GM23248 (cell line): ENCODE results near the gene NPIPB2. TPM values are rescaled to one million over a fixed set of nuclear protein-coding genes. Genes with fewer than 3 reads are reported as not detected.
A peak's percentile ranks its signal among the peaks of the same experiment; 100 is the strongest.
"Not testable (repeated sequence)": the region's sequence is repeated elsewhere in the genome, so short reads cannot be mapped to it uniquely, and the experiment has no call there.

Experiments used
- DNase-seq: peaks from one replicate; pipeline ENCODE4 v3.0.0-alpha.2; 2015
- H2AFZ ChIP-seq: fragments of 200-600 bp; sonication (generic); 2 replicates; pipeline ENCODE4 v1.6.1; 2016; ENCODE audit warnings: antibody characterized with exemption
- H3F3A ChIP-seq: fragments of 200-600 bp; sonication (generic); 2 replicates; pipeline ENCODE4 v1.6.1; 2016; ENCODE audit warnings: mild to moderate bottlenecking, antibody characterized with exemption, mixed run types; ENCODE audit not compliant: insufficient read depth
- H3K27ac ChIP-seq: fragments of 200-600 bp; sonication (generic); 2 replicates; pipeline ENCODE4 v1.5.1; 2016; ENCODE audit warnings: mild to moderate bottlenecking
- H3K27me3 ChIP-seq: fragments of 200-600 bp; sonication (generic); replicated peaks from 2 replicates; pipeline ENCODE4 v1.6.1; 2016; ENCODE audit warnings: mild to moderate bottlenecking; ENCODE audit not compliant: insufficient read depth
- H3K36me3 ChIP-seq: fragments of 200-600 bp; sonication (generic); 2 replicates; pipeline ENCODE4 v1.6.1; 2016; ENCODE audit warnings: low read depth, mild to moderate bottlenecking
- H3K4me1 ChIP-seq: fragments of 200-600 bp; sonication (generic); 2 replicates; pipeline ENCODE4 v1.6.1; 2016; ENCODE audit warnings: mild to moderate bottlenecking; ENCODE audit not compliant: insufficient read depth
- H3K4me2 ChIP-seq: fragments of 200-600 bp; sonication (generic); one replicate; pipeline ENCODE4 v1.6.1; 2016; ENCODE audit warnings: mild to moderate bottlenecking; ENCODE audit not compliant: unreplicated experiment
- H3K4me3 ChIP-seq: fragments of 200-600 bp; sonication (generic); 2 replicates; pipeline ENCODE4 v1.5.1; 2016; ENCODE audit warnings: mild to moderate bottlenecking
- H3K79me2 ChIP-seq: fragments of 200-600 bp; sonication (generic); 2 replicates; pipeline ENCODE4 v1.6.1; 2016; ENCODE audit warnings: mild to moderate bottlenecking; ENCODE audit not compliant: insufficient read depth
- H3K9ac ChIP-seq: fragments of 200-600 bp; sonication (generic); 2 replicates; pipeline ENCODE4 v1.6.1; 2016; ENCODE audit warnings: mild to moderate bottlenecking
- H3K9me2 ChIP-seq: fragments of 200-600 bp; sonication (generic); 2 replicates; pipeline ENCODE4 v1.6.1; 2016; ENCODE audit warnings: mixed run types, mild to moderate bottlenecking, moderate library complexity; ENCODE audit not compliant: insufficient read depth
- H3K9me3 ChIP-seq: fragments of 200-600 bp; sonication (generic); one replicate; pipeline ENCODE4 v1.6.1; 2017; ENCODE audit warnings: low read depth
- H4K20me1 ChIP-seq: fragments of 200-600 bp; sonication (generic); 2 replicates; pipeline ENCODE4 v1.6.0; 2016; ENCODE audit not compliant: insufficient read depth
- EZH2 ChIP-seq: fragments of 200-600 bp; sonication (generic); IDR thresholded peaks from 2 replicates; pipeline ENCODE4 v1.6.1; 2018; ENCODE audit warnings: antibody characterized with exemption, mild to moderate bottlenecking; ENCODE audit not compliant: insufficient read depth, poor library complexity, severe bottlenecking
- EZH2phosphoT487 ChIP-seq: fragments of 200-600 bp; sonication (generic); IDR thresholded peaks from 2 replicates; pipeline ENCODE4 v1.6.1; 2018; ENCODE audit warnings: antibody characterized with exemption, moderate library complexity, mild to moderate bottlenecking, low read depth; ENCODE audit not compliant: insufficient read depth
- whole genome bisulfite sequencing, 2 experiments: methylation state at CpG; one replicate each; pipeline ENCODE4 v1.1.6; 2015 to 2017; ENCODE audit warnings: low lambda C conversion rate in 2 of 2, low coverage in 1 of 2; ENCODE audit errors: missing lambda C conversion rate in 2 of 2; 5-methylcytosine and 5-hydroxymethylcytosine counted together
- in situ Hi-C: fragments of 300-500 bp; cut with MboI; formaldehyde crosslinking; loops from 2 replicates; pipeline ENCODE4 v1.15.0; 2020
- polyA plus RNA-seq: library from polyadenylated mRNA; unstranded; fragments of >200 nt; fragmentation: Nextera tagmentation; extraction: Ambion mirVana; gene quantifications from 2 replicates; pipeline ENCODE4 v1.2.1, GENCODE V29; 2016
- total RNA-seq: library from RNA; depleted of rRNA; stranded (reverse); fragments of >200 nt; shearing (Covaris generic); gene quantifications from 2 replicates; pipeline ENCODE4 v1.2.3, GENCODE V29; 2014

NPIPB2 gene
- total and polyA plus RNA-seq, 2 experiments from 2014 or later: 0.65 to 2.0 TPM

DNA sequence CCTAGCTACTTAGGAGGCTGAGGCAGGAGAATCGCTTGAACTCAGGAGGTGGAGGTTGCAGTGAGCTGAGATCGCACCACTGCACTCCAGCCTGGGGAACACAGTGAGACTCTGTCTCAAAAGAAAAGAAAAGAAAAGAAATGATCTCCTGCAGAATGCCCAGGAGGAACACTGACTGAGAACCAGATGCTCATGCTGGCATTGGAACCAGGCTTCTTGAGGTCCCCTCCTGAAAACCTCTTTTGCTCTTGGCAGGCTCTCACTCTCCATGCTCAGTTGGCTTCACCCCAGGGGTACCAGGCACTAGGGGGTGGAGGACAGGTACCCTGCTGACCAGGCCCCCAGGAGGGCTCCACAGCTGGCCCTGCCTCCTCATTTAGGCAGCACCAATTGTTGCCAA lies 14.7 kb upstream of the NPIPB2 start:
- H3K9me3 ChIP-seq: no peaks in the 10 kb centered on the region
- DNase-seq: peak; percentile 21
- 100% methylated on average over 2 of the region's 2 CpGs for WGBS, 2 experiments
- no peaks in the 10 kb centered on the region for H4K20me1 ChIP-seq
- no peaks in the 10 kb centered on the region for H3K9me2 ChIP-seq
- TF ChIP-seq EZH2: no peak
- no peak for TF ChIP-seq EZH2phosphoT487
- no peak overlapping the region for H3K9ac ChIP-seq
- H3K36me3 ChIP-seq: no peaks in the 10 kb centered on the region
- peak overlapping the region; percentile 88 for H3K27ac ChIP-seq
- no peaks in the 10 kb centered on the region for H3K79me2 ChIP-seq
- H3K4me1 ChIP-seq: peaks cover 25% of the 10 kb centered on the region
- no peak overlapping the region for H2AFZ ChIP-seq
- no peaks in the 10 kb centered on the region for H3K27me3 ChIP-seq
- H3K4me2 ChIP-seq: no peak overlapping the region
- in situ Hi-C loops: loop anchor here (10.0 kb wide), 1 partner anchor 108 kb away; no protein-coding TSS in a partner anchor
- peaks cover 24% of the 10 kb centered on the region; the same call in 1 of the 2 replicates for H3F3A ChIP-seq
- H3K4me3 ChIP-seq: no peak overlapping the region

DNA sequence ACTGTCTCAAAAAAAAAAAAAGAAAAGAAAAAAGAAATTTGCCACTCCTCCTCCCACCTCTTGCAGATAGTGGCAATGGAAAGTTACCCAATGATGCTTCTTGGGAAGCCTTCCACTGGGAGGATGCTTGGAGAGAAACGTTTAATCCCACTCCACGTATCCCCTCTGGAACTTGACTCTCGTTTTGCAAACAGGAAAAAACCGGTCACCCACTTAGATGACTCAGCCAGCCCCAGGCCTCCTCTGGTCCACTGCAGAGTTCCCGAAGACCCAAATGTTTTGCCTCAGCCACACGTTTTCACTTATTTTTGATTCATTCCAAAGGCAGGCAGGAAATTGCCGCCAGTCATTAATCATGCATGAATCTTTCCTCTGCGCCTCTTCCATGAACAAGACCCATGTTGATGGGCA lies 13.9 kb upstream of the NPIPB2 start:
- Histone ChIP-seq H3K9me3 (no peaks in the 10 kb centered on the region), H2AFZ (peak overlapping the region; percentile 57), H3K4me2 (peak overlapping the region; percentile 66), H3K4me1 (peaks cover 25% of the 10 kb centered on the region), H3K27me3 (no peaks in the 10 kb centered on the region), H3K27ac (peak overlapping the region; percentile 88), H3K9ac (peak overlapping the region; percentile 60; the same call in 1 of the 2 replicates), H3K36me3 (no peaks in the 10 kb centered on the region), H3K9me2 (no peaks in the 10 kb centered on the region), H3K79me2 (no peaks in the 10 kb centered on the region), H3F3A (peaks cover 24% of the 10 kb centered on the region; the same call in 1 of the 2 replicates), H4K20me1 (no peaks in the 10 kb centered on the region), H3K4me3 (0 out of 2 replicates have a peak overlapping the region, but pooled peaks have one; percentile 16)
- peak; percentile 98 for DNase-seq
- TF ChIP-seq EZH2 (no peak), EZH2phosphoT487 (no peak)
- in situ Hi-C loops: loop anchor here (10.0 kb wide), 1 partner anchor 109 kb away; no protein-coding TSS in a partner anchor
- 1 to 2% methylated on average over 8 of the region's 8 CpGs for WGBS, 2 experiments

- not testable (repeated sequence) for H2AFZ ChIP-seq, H3K9me3 ChIP-seq, H3K79me2 ChIP-seq, H4K20me1 ChIP-seq, DNase-seq, H3K27ac ChIP-seq, H3K4me3 ChIP-seq, H3K27me3 ChIP-seq, H3K36me3 ChIP-seq, H3K9ac ChIP-seq, H3K9me2 ChIP-seq, H3K4me2 ChIP-seq
- in situ Hi-C loops: loop anchor here (10.0 kb wide), 1 partner anchor 111 kb away; no protein-coding TSS in a partner anchor
- 91 to 95% methylated on average over 8 of the region's 8 CpGs for WGBS, 2 experiments
- Histone ChIP-seq H3K4me1 (peaks cover 25% of the 10 kb centered on the region), H3F3A (peaks cover 24% of the 10 kb centered on the region; the same call in 1 of the 2 replicates)
Observed at GRCh38 chr16:11953576-11953975, 11.7 kb upstream of the NPIPB2 start.

DNA sequence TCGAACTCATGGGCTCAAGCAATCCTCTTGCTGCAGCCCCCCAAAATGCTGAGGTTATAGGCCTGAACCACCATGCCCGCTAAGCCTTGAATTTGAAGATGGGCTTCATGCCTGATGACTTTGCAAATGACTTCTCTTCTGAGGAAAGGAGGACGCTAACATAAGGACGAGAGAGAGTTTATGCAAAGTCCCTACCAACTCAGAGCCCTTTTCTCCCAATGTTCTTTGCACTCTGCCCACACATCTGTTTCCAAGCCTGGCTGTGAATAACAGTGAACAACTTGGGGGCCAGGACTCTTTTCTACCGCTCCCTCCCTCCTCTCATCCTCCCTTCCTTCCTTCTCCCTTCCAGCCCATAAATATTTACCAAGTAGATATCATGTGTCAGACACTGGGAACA lies 8.5 kb upstream of the NPIPB2 start:
- Histone ChIP-seq H3K9me3 (no peaks in the 10 kb centered on the region), H4K20me1 (no peaks in the 10 kb centered on the region), H3F3A (peaks cover 5% of the 10 kb centered on the region; the same call in 1 of the 2 replicates), H3K79me2 (no peaks in the 10 kb centered on the region), H3K9me2 (no peaks in the 10 kb centered on the region), H3K4me1 (peaks cover 6% of the 10 kb centered on the region), H3K36me3 (no peaks in the 10 kb centered on the region), H3K4me3 (no peak overlapping the region), H3K27ac (no peak overlapping the region), H3K4me2 (no peak overlapping the region), H3K9ac (no peak overlapping the region), H2AFZ (peak overlapping the region; percentile 69), H3K27me3 (no peaks in the 10 kb centered on the region)
- in situ Hi-C loops: loop anchor here (10.0 kb wide), 1 partner anchor 114 kb away; no protein-coding TSS in a partner anchor
- 81 to 84% methylated on average over 5 of the region's 5 CpGs for WGBS, 2 experiments
- TF ChIP-seq EZH2 (no peak), EZH2phosphoT487 (no peak)
- no peak for DNase-seq

- Histone ChIP-seq H3K27me3 (no peaks in the 10 kb centered on the region), H4K20me1 (no peaks in the 10 kb centered on the region), H2AFZ (no peak overlapping the region), H3K4me1 (no peaks in the 10 kb centered on the region), H3F3A (no peaks in the 10 kb centered on the region), H3K9me3 (no peaks in the 10 kb centered on the region), H3K4me3 (no peak overlapping the region), H3K4me2 (no peak overlapping the region), H3K27ac (no peak overlapping the region), H3K9ac (no peak overlapping the region), H3K36me3 (no peaks in the 10 kb centered on the region), H3K9me2 (no peaks in the 10 kb centered on the region), H3K79me2 (no peaks in the 10 kb centered on the region)
- DNase-seq: peak; percentile 71
- TF ChIP-seq EZH2phosphoT487 (no peak), EZH2 (no peak)
- in situ Hi-C loops: no loop called here
- 6 to 8% methylated on average over 4 of the region's 4 CpGs for WGBS, 2 experiments
Observed at GRCh38 chr16:11949527-11949926, 7.7 kb upstream of the NPIPB2 start.
